ENCODE results near the gene ITGB7.

ITGB7 gene

DNA sequence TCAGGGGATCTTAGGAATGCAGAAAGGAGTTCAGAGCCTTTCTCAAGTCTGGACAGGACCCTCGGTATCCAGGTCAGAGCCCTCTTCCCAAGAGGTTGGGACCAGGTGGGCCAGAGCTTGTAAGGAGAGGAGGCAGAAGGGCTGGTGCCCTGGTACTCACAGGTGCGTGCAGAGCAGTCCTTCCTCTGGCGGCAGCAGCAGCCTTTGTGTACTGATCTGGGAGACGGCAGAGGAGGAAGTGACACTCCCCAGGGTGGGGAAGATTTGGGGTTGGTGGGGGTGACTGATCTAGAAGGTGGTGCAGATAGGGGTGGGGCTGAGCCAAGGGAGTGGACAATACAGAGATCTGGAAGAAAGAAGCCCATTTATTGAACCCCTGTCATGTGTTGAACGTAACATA is at the start of gene ITGB7:
Gene ITGB7, minus strand, starts transcription at position 210 of the 400 bp plus-strand sequence. CDS start 6,808 bp downstream, outside the sequence.
- DNase-seq (ENCODE audit: low spot score): peak; percentile 58
- Mint-ChIP-seq H3K27ac (peak within 1 kb of the TSS; percentile 94), H3K27me3 (ENCODE audit: low read depth) (no peaks in the 10 kb centered on the region), H3K9me3 (no peaks in the 10 kb centered on the region), H3K4me1 (ENCODE audit: low read depth) (peaks cover 50% of the 10 kb centered on the region), H3K4me3 (peak within 1 kb of the TSS; percentile 91), H3K36me3 (ENCODE audit: low read depth) (peaks cover 59% of the 10 kb centered on the region)

DNA sequence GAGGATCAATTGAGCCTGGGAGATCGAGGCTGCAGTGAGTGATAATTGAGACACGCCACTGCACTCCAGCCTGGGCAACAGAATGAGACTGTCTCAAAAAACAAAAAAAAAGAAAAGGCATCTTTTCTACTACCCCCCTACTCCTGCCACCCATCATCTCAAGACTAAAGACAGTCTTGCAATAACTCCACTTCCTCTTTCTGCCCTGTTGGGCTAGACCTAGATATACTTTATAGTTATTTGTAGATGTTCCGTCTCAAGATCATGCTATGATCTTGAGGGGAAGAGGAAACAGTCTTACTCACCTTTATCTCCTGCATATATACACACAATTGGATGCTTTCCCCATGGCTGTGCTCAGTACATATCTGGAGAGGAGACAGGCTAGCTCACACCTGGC is 48.9 kb upstream of the ITGB7 start:
- peaks cover 11% of the 10 kb centered on the region for H3K36me3 Mint-ChIP-seq (ENCODE audit: low read depth)

GRCh38 chr12:53254816-53255545 is 47.9 kb upstream of the ITGB7 start:
- Mint-ChIP-seq H3K27ac (peak overlapping the region; percentile 50), H3K4me3 (peak overlapping the region; percentile 22), H3K4me1 (ENCODE audit: low read depth) (peaks cover 41% of the 10 kb centered on the region), H3K27me3 (ENCODE audit: low read depth) (no peaks in the 10 kb centered on the region), H3K9me3 (no peaks in the 10 kb centered on the region), H3K36me3 (ENCODE audit: low read depth) (peaks cover 11% of the 10 kb centered on the region)
- DNase-seq (ENCODE audit: low spot score): no peak

More for the DNA sequence above, 48.9 kb upstream of the ITGB7 start:
- H3K27me3 Mint-ChIP-seq (ENCODE audit: low read depth): no peaks in the 10 kb centered on the region
- no peak overlapping the region for H3K27ac Mint-ChIP-seq
- peak overlapping the region; percentile 12 for H3K4me3 Mint-ChIP-seq
- no peaks in the 10 kb centered on the region for H3K9me3 Mint-ChIP-seq
- DNase-seq (ENCODE audit: low spot score): no peak
- peaks cover 41% of the 10 kb centered on the region for H3K4me1 Mint-ChIP-seq (ENCODE audit: low read depth)

- DNase-seq (ENCODE audit: low spot score): no peak
- Mint-ChIP-seq H3K27me3 (ENCODE audit: low read depth) (no peaks in the 10 kb centered on the region), H3K4me3 (peak overlapping the region; percentile 97), H3K27ac (peak overlapping the region; percentile 90), H3K9me3 (no peaks in the 10 kb centered on the region), H3K4me1 (ENCODE audit: low read depth) (peaks cover 38% of the 10 kb centered on the region), H3K36me3 (ENCODE audit: low read depth) (peaks cover 11% of the 10 kb centered on the region)
Measured at GRCh38 chr12:53253298-53253697, 46.2 kb upstream of the ITGB7 start.

GRCh38 chr12:53252349-53252916 is 45.4 kb upstream of the ITGB7 start:
- peak overlapping the region; percentile 90 for H3K27ac Mint-ChIP-seq
- no peaks in the 10 kb centered on the region for H3K9me3 Mint-ChIP-seq
- peaks cover 11% of the 10 kb centered on the region for H3K36me3 Mint-ChIP-seq (ENCODE audit: low read depth)
- H3K27me3 Mint-ChIP-seq (ENCODE audit: low read depth): no peaks in the 10 kb centered on the region
- H3K4me3 Mint-ChIP-seq: peak overlapping the region; percentile 97
- H3K4me1 Mint-ChIP-seq (ENCODE audit: low read depth): peaks cover 38% of the 10 kb centered on the region
- no peak for DNase-seq (ENCODE audit: low spot score)

- peak overlapping the region; percentile 90 for H3K27ac Mint-ChIP-seq
- peak; percentile 74 for DNase-seq (ENCODE audit: low spot score)
- peak overlapping the region; percentile 97 for H3K4me3 Mint-ChIP-seq
- no peaks in the 10 kb centered on the region for H3K9me3 Mint-ChIP-seq
- no peaks in the 10 kb centered on the region for H3K27me3 Mint-ChIP-seq (ENCODE audit: low read depth)
- H3K36me3 Mint-ChIP-seq (ENCODE audit: low read depth): peaks cover 11% of the 10 kb centered on the region
- peaks cover 38% of the 10 kb centered on the region for H3K4me1 Mint-ChIP-seq (ENCODE audit: low read depth)
Measured at GRCh38 chr12:53251477-53252348, 44.7 kb upstream of the ITGB7 start.

- Mint-ChIP-seq H3K27me3 (ENCODE audit: low read depth) (peaks cover 25% of the 10 kb centered on the region), H3K27ac (no peak overlapping the region), H3K9me3 (no peaks in the 10 kb centered on the region), H3K36me3 (ENCODE audit: low read depth) (no peaks in the 10 kb centered on the region), H3K4me3 (no peak overlapping the region), H3K4me1 (ENCODE audit: low read depth) (peaks cover 2% of the 10 kb centered on the region)
- no peak for DNase-seq (ENCODE audit: low spot score)
Measured at GRCh38 chr12:53245286-53245685, 38.2 kb upstream of the ITGB7 start.

DNA sequence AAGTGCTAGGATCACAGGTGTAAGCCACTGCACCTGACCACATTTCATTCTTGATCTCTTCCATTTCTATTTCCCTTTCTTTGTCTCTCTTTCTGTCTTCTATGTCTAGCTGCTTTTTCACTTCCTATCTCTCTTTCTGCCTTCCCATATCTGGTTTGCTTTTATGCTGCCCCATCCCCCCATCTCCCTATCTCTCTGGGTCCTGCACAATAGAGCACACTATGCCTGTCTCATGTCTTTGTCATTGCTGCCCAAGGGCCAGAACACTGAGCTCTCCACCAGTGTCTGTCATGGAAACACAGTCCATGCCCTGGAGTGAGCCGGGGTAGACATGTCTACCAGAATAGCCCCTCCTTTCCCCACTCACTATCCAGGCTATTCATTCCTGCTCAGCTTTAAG is 37.3 kb upstream of the ITGB7 start:
- Mint-ChIP-seq H3K4me3 (no peak overlapping the region), H3K4me1 (ENCODE audit: low read depth) (peaks cover 2% of the 10 kb centered on the region), H3K27ac (no peak overlapping the region), H3K9me3 (no peaks in the 10 kb centered on the region), H3K36me3 (ENCODE audit: low read depth) (no peaks in the 10 kb centered on the region), H3K27me3 (ENCODE audit: low read depth) (peaks cover 25% of the 10 kb centered on the region)
- no peak for DNase-seq (ENCODE audit: low spot score)

- no peak overlapping the region for H3K4me3 Mint-ChIP-seq
- no peak overlapping the region for H3K27ac Mint-ChIP-seq
- no peaks in the 10 kb centered on the region for H3K36me3 Mint-ChIP-seq (ENCODE audit: low read depth)
Measured at GRCh38 chr12:53241623-53242412, 34.8 kb upstream of the ITGB7 start.

GRCh38 chr12:53239643-53240258 is 32.7 kb upstream of the ITGB7 start:
- Mint-ChIP-seq H3K27ac (no peak overlapping the region), H3K9me3 (no peaks in the 10 kb centered on the region), H3K36me3 (ENCODE audit: low read depth) (no peaks in the 10 kb centered on the region), H3K4me3 (no peak overlapping the region), H3K4me1 (ENCODE audit: low read depth) (peaks cover 23% of the 10 kb centered on the region), H3K27me3 (ENCODE audit: low read depth) (peaks cover 18% of the 10 kb centered on the region)
- no peak for DNase-seq (ENCODE audit: low spot score)

More at GRCh38 chr12:53241623-53242412, 34.8 kb upstream of the ITGB7 start:
- no peak for DNase-seq (ENCODE audit: low spot score)
- Mint-ChIP-seq H3K9me3 (no peaks in the 10 kb centered on the region), H3K4me1 (ENCODE audit: low read depth) (peaks cover 6% of the 10 kb centered on the region), H3K27me3 (ENCODE audit: low read depth) (peaks cover 25% of the 10 kb centered on the region)

- peaks cover 36% of the 10 kb centered on the region for H3K4me1 Mint-ChIP-seq (ENCODE audit: low read depth)
- H3K27me3 Mint-ChIP-seq (ENCODE audit: low read depth): no peaks in the 10 kb centered on the region
- no peaks in the 10 kb centered on the region for H3K36me3 Mint-ChIP-seq (ENCODE audit: low read depth)
- H3K9me3 Mint-ChIP-seq: no peaks in the 10 kb centered on the region
- H3K27ac Mint-ChIP-seq: peak overlapping the region; percentile 41
- DNase-seq (ENCODE audit: low spot score): no peak
- H3K4me3 Mint-ChIP-seq: peak overlapping the region; percentile 35
Measured at GRCh38 chr12:53236443-53237111, 29.5 kb upstream of the ITGB7 start.

DNA sequence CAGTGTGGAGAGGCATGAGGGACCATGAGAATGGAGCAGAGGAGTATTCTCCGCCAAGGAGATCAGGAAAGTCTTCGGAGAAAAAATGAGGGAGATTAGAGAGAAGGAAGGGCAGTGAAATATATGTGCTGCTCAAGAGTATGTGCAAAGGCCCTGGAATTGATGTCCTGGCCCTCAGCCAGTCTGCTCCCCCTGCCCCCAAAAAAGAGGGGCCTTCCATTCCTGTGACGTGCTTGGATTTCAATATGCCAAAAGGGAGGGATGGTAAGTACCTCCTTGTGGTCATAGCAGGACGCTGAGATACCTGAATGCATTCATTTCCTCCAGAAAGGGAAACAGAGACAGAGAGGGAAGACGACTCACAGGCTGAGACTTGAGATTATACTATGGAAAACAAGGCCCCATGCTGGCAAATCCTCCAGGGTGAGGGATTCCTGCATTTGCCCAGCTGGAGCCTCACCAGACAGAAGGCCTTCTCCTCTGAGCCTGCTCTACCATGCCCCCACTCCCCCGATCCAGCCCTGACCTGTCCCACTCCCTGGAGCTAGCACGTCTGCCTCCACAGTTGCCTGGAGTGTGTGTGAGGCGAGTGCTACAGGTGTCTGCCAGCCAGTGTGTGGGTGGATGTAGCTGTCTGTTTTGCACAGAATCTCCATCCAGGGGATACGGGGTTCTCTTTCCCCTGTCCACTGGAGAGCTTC is 28.8 kb upstream of the ITGB7 start:
- no peak overlapping the region for H3K4me3 Mint-ChIP-seq
- DNase-seq (ENCODE audit: low spot score): no peak
- H3K9me3 Mint-ChIP-seq: no peaks in the 10 kb centered on the region
- no peak overlapping the region for H3K27ac Mint-ChIP-seq
- H3K36me3 Mint-ChIP-seq (ENCODE audit: low read depth): no peaks in the 10 kb centered on the region
- no peaks in the 10 kb centered on the region for H3K27me3 Mint-ChIP-seq (ENCODE audit: low read depth)
- H3K4me1 Mint-ChIP-seq (ENCODE audit: low read depth): peaks cover 36% of the 10 kb centered on the region
